Esophagus muscularis mucosa (tissue), 4 donors: ENCODE data around the gene CNTN6. TPM values are rescaled to one million over a fixed set of nuclear protein-coding genes. Genes with fewer than 3 reads are reported as not detected.

Source experiments
- DNase-seq: peaks from one replicate; pipeline ENCODE4 v3.0.0-alpha.2; 2017; ENCODE audit errors: extremely low spot score
- H3K27ac ChIP-seq, 4 donors: fragments of 200-600 bp; sonication (generic); replicated peaks in 1 of 4; 1 replicate in 3 of 4; 2 replicates in 1 of 4; pipeline ENCODE4 v1.5.1; 2016 to 2019; ENCODE audit warnings: mild to moderate bottlenecking in 1 of 4
- H3K27me3 ChIP-seq, 4 donors: fragments of 200-600 bp; sonication (generic); one replicate each; pipeline versions ENCODE4 v1.5.1 to v1.6.0; 2016 to 2019
- H3K36me3 ChIP-seq, 4 donors: fragments of 200-600 bp; sonication (generic); one replicate each; pipeline ENCODE4 v1.5.1; 2016 to 2019
- H3K4me1 ChIP-seq, 4 donors: fragments of 200-600 bp; sonication (generic); one replicate each; pipeline ENCODE4 v1.5.1; 2016 to 2019
- H3K4me3 ChIP-seq, 4 donors: fragments of 200-600 bp; sonication (generic); 1 replicate in 2 of 4; 2 replicates in 2 of 4; pipeline ENCODE4 v1.5.1; 2016 to 2019; ENCODE audit warnings: mild to moderate bottlenecking in 4 of 4, moderate library complexity in 1 of 4
- H3K9me3 ChIP-seq, 4 donors: fragments of 200-600 bp; sonication (generic); 1 replicate in 3 of 4; 2 replicates in 1 of 4; pipeline ENCODE4 v1.5.1; 2016 to 2019
- CTCF ChIP-seq, 3 experiments: fragments of 200-600 bp in 2 of 3; fragments of 450-650 bp in 1 of 3; sonication (generic) in 2 of 3; IDR thresholded peaks; one replicate each; pipeline ENCODE4 v1.5.1; 2017 to 2019; ENCODE audit warnings: antibody characterized with exemption in 3 of 3, mild to moderate bottlenecking in 2 of 3, moderate library complexity in 1 of 3
- EP300 ChIP-seq: sonication (generic); formaldehyde crosslinking; IDR thresholded peaks from one replicate; pipeline ENCODE4 v1.6.1; 2017; ENCODE audit warnings: antibody characterized with exemption
- POLR2A ChIP-seq: fragments of 450-650 bp; IDR thresholded peaks from one replicate; pipeline ENCODE4 v1.6.1; 2017; ENCODE audit warnings: antibody characterized with exemption, moderate library complexity, mild to moderate bottlenecking, low read depth
- POLR2AphosphoS5 ChIP-seq, 2 donors: sonication (generic); formaldehyde crosslinking; IDR thresholded peaks; one replicate each; pipeline ENCODE4 v1.6.1; 2017; ENCODE audit warnings: antibody characterized with exemption in 2 of 2
- WGBS: methylation state at CpG from one replicate; pipeline ENCODE4 v1.1.5; 2018; 5-methylcytosine and 5-hydroxymethylcytosine counted together
- intact Hi-C: fragments of 100-400 bp; cut with DNase I; formaldehyde crosslinking; loops from one replicate; pipeline ENCODE4 v1.15.1; 2023
- total RNA-seq, 4 donors: library from RNA; depleted of rRNA; stranded (reverse); fragments of >200 nt; gene quantifications; one replicate each; pipeline versions ENCODE4 v1.1.0 to v1.2.1, GENCODE V29; 2016

Gene CNTN6
- total RNA-seq, 4 donors from 2014 or later: 0.06 to 0.83 (median 0.17) TPM; not detected in 1

- no peak overlapping the region for H3K4me3 ChIP-seq
- no peaks in the 10 kb centered on the region for H3K9me3 ChIP-seq
- H3K27ac ChIP-seq: no peak overlapping the region
- no peak for DNase-seq
- no peaks in the 10 kb centered on the region for H3K27me3 ChIP-seq
- no peaks in the 10 kb centered on the region for H3K36me3 ChIP-seq
- H3K4me1 ChIP-seq: peaks cover 0 to 5% (median 0%) of the 10 kb centered on the region in 4 donors
- intact Hi-C loops: no loop called here
- WGBS: 76% methylated on average over 2 of the region's 2 CpGs
- TF ChIP-seq POLR2A (no peak), EP300 (no peak), CTCF (IDR thresholded peaks at IDR 0.05) (no peak), POLR2AphosphoS5 (IDR thresholded peaks at IDR 0.05) (no peak)
Measured at GRCh38 chr3:1404270-1404962, 311.6 kb downstream of the CNTN6 start.

GRCh38 chr3:1406250-1406649 is 313.4 kb downstream of the CNTN6 start:
- TF ChIP-seq CTCF (IDR thresholded peaks at IDR 0.05) (no peak), POLR2A (no peak), EP300 (no peak), POLR2AphosphoS5 (IDR thresholded peaks at IDR 0.05) (no peak)
- Histone ChIP-seq H3K27me3 (no peaks in the 10 kb centered on the region), H3K4me1 (peaks cover 0 to 5% (median 0%) of the 10 kb centered on the region in 4 donors), H3K4me3 (no peak overlapping the region), H3K9me3 (no peaks in the 10 kb centered on the region), H3K36me3 (no peaks in the 10 kb centered on the region), H3K27ac (no peak overlapping the region)
- intact Hi-C loops: no loop called here
- DNase-seq: no peak

GRCh38 chr3:1421577-1421976 is 328.8 kb downstream of the CNTN6 start:
- WGBS: 75% methylated on average over 3 of the region's 3 CpGs
- H3K27ac ChIP-seq: no peak overlapping the region
- no peak for DNase-seq
- no peaks in the 10 kb centered on the region for H3K27me3 ChIP-seq
- H3K4me3 ChIP-seq: no peak overlapping the region
- H3K4me1 ChIP-seq: no peaks in the 10 kb centered on the region
- intact Hi-C loops: no loop called here
- H3K36me3 ChIP-seq: no peaks in the 10 kb centered on the region
- TF ChIP-seq CTCF (IDR thresholded peaks at IDR 0.05): no peak
- no peak for TF ChIP-seq POLR2A
- TF ChIP-seq EP300: no peak
- TF ChIP-seq POLR2AphosphoS5 (IDR thresholded peaks at IDR 0.05): no peak
- no peaks in the 10 kb centered on the region for H3K9me3 ChIP-seq

- TF ChIP-seq CTCF (IDR thresholded peaks at IDR 0.05): no peak
- no peak for TF ChIP-seq POLR2AphosphoS5 (IDR thresholded peaks at IDR 0.05)
- no peak for TF ChIP-seq POLR2A
- no peak for TF ChIP-seq EP300
- intact Hi-C loops: no loop called here
- Histone ChIP-seq H3K27me3 (peaks cover 0 to 4% (median 0%) of the 10 kb centered on the region in 4 donors), H3K36me3 (no peaks in the 10 kb centered on the region), H3K27ac (no peak overlapping the region), H3K4me3 (no peak overlapping the region), H3K9me3 (no peaks in the 10 kb centered on the region), H3K4me1 (no peaks in the 10 kb centered on the region)
- DNase-seq: no peak
- 72% methylated on average over 3 of the region's 3 CpGs for WGBS
Measured at GRCh38 chr3:1423566-1424089, 330.8 kb downstream of the CNTN6 start.

- DNase-seq: no peak
- intact Hi-C loops: no loop called here
- no peak overlapping the region for H3K27ac ChIP-seq
- H3K4me1 ChIP-seq: no peaks in the 10 kb centered on the region
- TF ChIP-seq POLR2AphosphoS5 (IDR thresholded peaks at IDR 0.05) (no peak), CTCF (IDR thresholded peaks at IDR 0.05) (no peak), EP300 (no peak), POLR2A (no peak)
- 72% methylated on average over 2 of the region's 2 CpGs for WGBS
- no peak overlapping the region for H3K4me3 ChIP-seq
- no peaks in the 10 kb centered on the region for H3K27me3 ChIP-seq
- H3K36me3 ChIP-seq: no peaks in the 10 kb centered on the region
- no peaks in the 10 kb centered on the region for H3K9me3 ChIP-seq
Measured at GRCh38 chr3:1439395-1439794, 346.6 kb downstream of the CNTN6 start.
